Vagina (tissue), 2 donors: Measurements from ENCODE around the gene RIT2.

Experiments used
- CTCF ChIP-seq, 3 experiments: fragments of 450-650 bp in 2 of 3; fragments of 200-600 bp in 1 of 3; sonication (generic) in 1 of 3; IDR thresholded peaks; one replicate each; pipeline ENCODE4 v1.5.1; 2017 to 2019; ENCODE audit warnings: antibody characterized with exemption in 3 of 3, mild to moderate bottlenecking in 2 of 3, moderate library complexity in 2 of 3
- POLR2A ChIP-seq, 2 donors: fragments of 450-650 bp; IDR thresholded peaks; one replicate each; pipeline ENCODE4 v1.6.1; 2017; ENCODE audit warnings: antibody characterized with exemption in 2 of 2, mild to moderate bottlenecking in 2 of 2, moderate library complexity in 2 of 2
- POLR2AphosphoS5 ChIP-seq, 2 donors: sonication (generic); formaldehyde crosslinking; IDR thresholded peaks; one replicate each; pipeline ENCODE4 v1.9.0; 2017; ENCODE audit warnings: antibody characterized with exemption in 2 of 2, mild to moderate bottlenecking in 2 of 2, low read depth in 1 of 2; ENCODE audit not compliant: insufficient read depth in 1 of 2

DNA sequence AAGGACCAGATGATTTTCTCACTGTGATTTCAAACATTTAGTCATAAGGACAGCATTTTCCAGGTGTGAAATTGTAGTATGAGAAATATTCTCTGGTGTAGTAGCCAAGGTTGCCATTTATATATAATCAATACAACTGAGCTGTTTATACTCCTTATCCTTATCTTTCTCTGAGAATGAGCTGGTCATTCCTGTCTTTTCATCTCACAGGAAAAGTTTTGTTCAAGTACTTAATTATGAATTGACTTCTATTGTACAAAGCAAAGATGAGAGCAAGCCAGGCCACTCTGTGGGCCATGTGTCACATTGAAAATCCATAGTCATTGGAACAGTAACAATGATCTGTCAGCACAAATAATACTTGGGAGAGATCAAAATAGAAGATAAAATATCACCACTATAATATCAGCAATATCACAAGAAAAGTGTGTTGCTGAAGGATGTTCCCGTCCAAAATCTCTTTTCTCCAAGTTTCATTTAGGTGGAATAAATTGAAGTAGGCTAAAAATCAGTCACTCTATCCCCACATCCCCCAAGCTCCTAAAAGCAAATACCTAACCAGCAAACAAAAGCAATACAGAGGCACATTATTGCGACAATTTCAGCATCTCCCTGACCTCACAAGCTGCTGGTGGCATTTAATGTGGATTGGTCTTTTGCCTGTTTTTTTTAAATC, 2.1 kb downstream of the RIT2 start:
- TF ChIP-seq POLR2AphosphoS5 (IDR thresholded peaks at IDR 0.05; ENCODE audit: insufficient read depth in 1 of 2, low read depth in 1 of 2) (no peak), CTCF (IDR thresholded peaks at IDR 0.05) (no peak), POLR2A (IDR thresholded peaks at IDR 0.05) (no peak)
